Liver (tissue), 9 donors: Measurements from ENCODE around the gene ABCD3. TPM values are rescaled to one million over a fixed set of nuclear protein-coding genes. Genes with fewer than 3 reads are reported as not detected.

Source experiments
- DNase-seq: peaks from one replicate; pipeline ENCODE4 v3.0.0-alpha.2; 2017; ENCODE audit warnings: low spot score
- H3K27ac ChIP-seq, 2 donors: one replicate each; pipeline ENCODE4 v1.7.0; 2013; ENCODE audit warnings: inconsistent platforms in 2 of 2, low read length in 2 of 2, control low read depth in 1 of 2, low read depth in 1 of 2, mild to moderate bottlenecking in 1 of 2
- H3K27me3 ChIP-seq, 4 donors: one replicate each; pipeline versions ENCODE4 v1.6.1 to v1.7.0; 2013; ENCODE audit warnings: low read length in 3 of 4, inconsistent platforms in 1 of 4, mild to moderate bottlenecking in 1 of 4, moderate library complexity in 1 of 4; ENCODE audit not compliant: control insufficient read depth in 4 of 4, insufficient read depth in 4 of 4
- H3K36me3 ChIP-seq, 4 donors: one replicate each; pipeline versions ENCODE4 v1.6.1 to v1.7.0; 2013; ENCODE audit warnings: low read length in 3 of 4, mild to moderate bottlenecking in 3 of 4, low read depth in 1 of 4, moderate library complexity in 1 of 4; ENCODE audit not compliant: control insufficient read depth in 4 of 4, insufficient read depth in 3 of 4
- H3K4me1 ChIP-seq, 4 donors: one replicate each; pipeline versions ENCODE4 v1.6.1 to v1.7.0; 2013; ENCODE audit warnings: low read length in 3 of 4, mild to moderate bottlenecking in 3 of 4, moderate library complexity in 1 of 4; ENCODE audit not compliant: control insufficient read depth in 4 of 4, insufficient read depth in 4 of 4
- H3K4me3 ChIP-seq, 3 donors: one replicate each; pipeline versions ENCODE4 v1.6.1 to v1.7.0; 2013; ENCODE audit warnings: low read length in 3 of 3, control low read depth in 1 of 3, low read depth in 1 of 3, mild to moderate bottlenecking in 1 of 3
- H3K9ac ChIP-seq, 2 donors: one replicate each; pipeline ENCODE4 v1.7.0; 2013; ENCODE audit warnings: low read length in 2 of 2, mild to moderate bottlenecking in 2 of 2, moderate library complexity in 2 of 2, control low read depth in 1 of 2, low read depth in 1 of 2
- H3K9me3 ChIP-seq, 4 donors: one replicate each; pipeline versions ENCODE4 v1.6.1 to v1.7.0; 2013; ENCODE audit warnings: low read length in 3 of 4; ENCODE audit not compliant: control insufficient read depth in 4 of 4
- ATF3 ChIP-seq: IDR thresholded peaks from 2 replicates; pipeline ENCODE4 v1.6.1; 2016; ENCODE audit warnings: antibody characterized with exemption
- EGR1 ChIP-seq, 2 donors: IDR thresholded peaks; 2 replicates each; pipeline ENCODE4 v1.6.1; 2016 to 2018; ENCODE audit warnings: antibody characterized with exemption in 2 of 2, low read depth in 2 of 2
- FOXA1 ChIP-seq: IDR thresholded peaks from 2 replicates; pipeline ENCODE4 v1.6.1; 2016; ENCODE audit warnings: antibody characterized with exemption
- FOXA2 ChIP-seq: IDR thresholded peaks from 2 replicates; pipeline ENCODE4 v1.6.1; 2016; ENCODE audit warnings: antibody characterized with exemption
- GABPA ChIP-seq, 2 donors: IDR thresholded peaks in 1 of 2; conservative IDR thresholded peaks in 1 of 2; 2 replicates each; pipeline ENCODE4 v1.6.1; 2016; ENCODE audit warnings: antibody characterized with exemption in 2 of 2, mild to moderate bottlenecking in 1 of 2, moderate library complexity in 1 of 2
- HNF4A ChIP-seq, 2 donors: conservative IDR thresholded peaks; 2 replicates each; pipeline ENCODE4 v1.6.1; 2016; ENCODE audit warnings: antibody characterized with exemption in 2 of 2, mild to moderate bottlenecking in 2 of 2
- HNF4G ChIP-seq: IDR thresholded peaks from 2 replicates; pipeline ENCODE4 v1.6.1; 2016; ENCODE audit warnings: antibody characterized with exemption
- JUND ChIP-seq, 2 donors: IDR thresholded peaks; 2 replicates each; pipeline ENCODE4 v1.6.1; 2016; ENCODE audit warnings: antibody characterized with exemption in 2 of 2
- NR2F2 ChIP-seq: IDR thresholded peaks from 2 replicates; pipeline ENCODE4 v1.6.1; 2016; ENCODE audit warnings: antibody characterized with exemption
- RAD21 ChIP-seq, 2 donors: IDR thresholded peaks; 2 replicates each; pipeline ENCODE4 v1.6.1; 2016; ENCODE audit warnings: antibody characterized with exemption in 2 of 2, mild to moderate bottlenecking in 2 of 2
- REST ChIP-seq: IDR thresholded peaks from 2 replicates; pipeline ENCODE4 v1.6.1; 2016; ENCODE audit warnings: antibody characterized with exemption, mild to moderate bottlenecking
- RXRA ChIP-seq, 2 donors: IDR thresholded peaks; 2 replicates each; pipeline ENCODE4 v1.6.1; 2017 to 2018; ENCODE audit warnings: antibody characterized with exemption in 2 of 2, mild to moderate bottlenecking in 1 of 2
- SP1 ChIP-seq: IDR thresholded peaks from 2 replicates; pipeline ENCODE4 v1.6.1; 2018; ENCODE audit warnings: antibody characterized with exemption, mild to moderate bottlenecking
- TAF1 ChIP-seq: conservative IDR thresholded peaks from 2 replicates; pipeline ENCODE4 v1.6.1; 2016; ENCODE audit warnings: antibody characterized with exemption, mild to moderate bottlenecking
- YY1 ChIP-seq: IDR thresholded peaks from 2 replicates; pipeline ENCODE4 v1.6.1; 2016; ENCODE audit warnings: antibody characterized with exemption, mild to moderate bottlenecking
- ZBTB33 ChIP-seq: IDR thresholded peaks from 2 replicates; pipeline ENCODE4 v1.6.1; 2016; ENCODE audit warnings: antibody characterized with exemption
- WGBS: extraction: QIAGEN DNeasy Blood & Tissue Kit; methylation state at CpG from one replicate; pipeline ENCODE4 v1.1.7; 2013; 5-methylcytosine and 5-hydroxymethylcytosine counted together
- polyA plus RNA-seq, 2 donors: library from polyadenylated mRNA; stranded (reverse) in 1 of 2; unstranded in 1 of 2; fragments of 200-250 nt in 1 of 2; fragments of >200 nt in 1 of 2; fragmentation: Nextera tagmentation in 1 of 2; extraction: Ambion mirVana in 1 of 2; gene quantifications; one replicate each; pipeline versions ENCODE4 v1.2.1 to v1.2.3, GENCODE V29; 2013 to 2015
- total RNA-seq, 2 donors: library from RNA; depleted of rRNA; stranded (reverse); fragments of >200 nt; gene quantifications; one replicate each; pipeline ENCODE4 v1.2.3, GENCODE V29; 2014
- TF ChIP-seq, protein P1 (sequence below): fragments of 150-350 bp; IDR thresholded peaks from 2 replicates; pipeline ENCODE4 v1.5.1; 2017; ENCODE audit warnings: improper control_type of control experiment, low read depth, low read length; ENCODE audit not compliant: missing input control
- TF ChIP-seq, protein P2 (sequence below): IDR thresholded peaks from 2 replicates; pipeline ENCODE4 v1.6.1; 2016; ENCODE audit warnings: antibody characterized with exemption
- donor health status: healthy.
- donor health status: healthy.
- donor health status: healthy.
- donor health status: healthy.
- donor health status: healthy.

Gene ABCD3
- total and polyA plus RNA-seq, 4 donors = 49.2 to 133 (median 62.5) TPM

GRCh38 chr1:94463056-94463764 lies 45.0 kb downstream of the ABCD3 start:
- Histone ChIP-seq H3K27me3 (no peaks in the 10 kb centered on the region), H3K9me3 (no peaks in the 10 kb centered on the region), H3K4me3 (no peak overlapping the region), H3K9ac (no peak overlapping the region), H3K36me3 (peaks cover 0 to 21% (median 18%) of the 10 kb centered on the region in 4 donors), H3K4me1 (peaks cover 0 to 33% (median 19%) of the 10 kb centered on the region in 4 donors), H3K27ac (no peak overlapping the region)
- no peak for TF ChIP-seq FOXA2
- 36% methylated on average over 3 of the region's 3 CpGs for WGBS
- no peak for DNase-seq

DNA sequence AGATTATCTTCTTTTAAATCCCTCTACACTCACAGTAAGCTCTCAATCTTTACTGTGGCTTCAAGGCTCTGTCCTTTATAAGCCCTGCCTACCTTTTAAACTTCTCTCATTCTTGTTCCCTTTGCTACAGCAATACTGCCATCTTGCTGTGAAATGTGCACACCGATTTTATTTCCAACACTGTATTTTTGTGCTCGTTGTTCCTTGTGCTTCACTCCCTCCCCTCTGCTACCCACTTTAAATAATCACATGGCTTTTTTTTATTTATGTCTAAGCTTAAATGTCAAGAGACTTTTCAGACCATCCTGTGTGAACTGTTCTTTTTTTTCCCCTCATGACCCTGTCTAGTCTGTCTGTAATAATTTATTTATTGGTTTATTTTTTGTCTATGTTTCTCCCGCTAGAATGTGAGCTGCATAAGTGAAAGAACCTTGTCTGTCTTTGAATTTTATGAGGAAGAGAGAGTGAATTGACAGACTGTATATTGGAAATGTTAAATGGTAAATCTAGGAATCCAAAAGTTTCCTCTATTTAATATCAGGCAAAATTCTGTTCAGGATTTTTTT lies 45.7 kb downstream of the ABCD3 start:
- no peak overlapping the region for H3K4me3 ChIP-seq
- H3K27ac ChIP-seq = no peak overlapping the region
- H3K4me1 ChIP-seq = peaks cover 0 to 32% (median 19%) of the 10 kb centered on the region in 4 donors
- TF ChIP-seq RXRA (IDR thresholded peaks at IDR 0.05) (peak in 1 of 2 donors; percentile 15), FOXA2 (no peak), TAF1 (no peak), HNF4G (no peak), SP1 (no peak), NR2F2 (no peak), JUND (IDR thresholded peaks at IDR 0.05) (no peak), HNF4A (conservative IDR thresholded peaks at IDR 0.05) (no peak), EGR1 (IDR thresholded peaks at IDR 0.05; ENCODE audit: low read depth in 2 of 2) (no peak), REST (no peak), ZBTB33 (no peak), GABPA (IDR thresholded peaks at IDR 0.05 in 1 of 2, conservative IDR thresholded peaks at IDR 0.05 in 1 of 2) (no peak), ATF3 (no peak), FOXA1 (no peak), YY1 (no peak), RAD21 (IDR thresholded peaks at IDR 0.05) (peak; percentile 94)
- TF ChIP-seq, protein P1, sequence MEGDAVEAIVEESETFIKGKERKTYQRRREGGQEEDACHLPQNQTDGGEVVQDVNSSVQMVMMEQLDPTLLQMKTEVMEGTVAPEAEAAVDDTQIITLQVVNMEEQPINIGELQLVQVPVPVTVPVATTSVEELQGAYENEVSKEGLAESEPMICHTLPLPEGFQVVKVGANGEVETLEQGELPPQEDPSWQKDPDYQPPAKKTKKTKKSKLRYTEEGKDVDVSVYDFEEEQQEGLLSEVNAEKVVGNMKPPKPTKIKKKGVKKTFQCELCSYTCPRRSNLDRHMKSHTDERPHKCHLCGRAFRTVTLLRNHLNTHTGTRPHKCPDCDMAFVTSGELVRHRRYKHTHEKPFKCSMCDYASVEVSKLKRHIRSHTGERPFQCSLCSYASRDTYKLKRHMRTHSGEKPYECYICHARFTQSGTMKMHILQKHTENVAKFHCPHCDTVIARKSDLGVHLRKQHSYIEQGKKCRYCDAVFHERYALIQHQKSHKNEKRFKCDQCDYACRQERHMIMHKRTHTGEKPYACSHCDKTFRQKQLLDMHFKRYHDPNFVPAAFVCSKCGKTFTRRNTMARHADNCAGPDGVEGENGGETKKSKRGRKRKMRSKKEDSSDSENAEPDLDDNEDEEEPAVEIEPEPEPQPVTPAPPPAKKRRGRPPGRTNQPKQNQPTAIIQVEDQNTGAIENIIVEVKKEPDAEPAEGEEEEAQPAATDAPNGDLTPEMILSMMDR = peak; percentile 66
- TF ChIP-seq, protein P2, sequence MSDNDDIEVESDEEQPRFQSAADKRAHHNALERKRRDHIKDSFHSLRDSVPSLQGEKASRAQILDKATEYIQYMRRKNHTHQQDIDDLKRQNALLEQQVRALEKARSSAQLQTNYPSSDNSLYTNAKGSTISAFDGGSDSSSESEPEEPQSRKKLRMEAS = peak; percentile 14
- H3K9me3 ChIP-seq = no peaks in the 10 kb centered on the region
- no peak overlapping the region for H3K9ac ChIP-seq
- DNase-seq = no peak
- H3K36me3 ChIP-seq = peaks cover 0 to 21% (median 20%) of the 10 kb centered on the region in 4 donors
- no peaks in the 10 kb centered on the region for H3K27me3 ChIP-seq
- 45% methylated on average over 3 of the region's 3 CpGs for WGBS
